NCI-H2196 treated with DMSO at 0.1 percent for 48 hours (cell line): ENCODE data around the gene LPIN1.
"Not testable (repeated sequence)": the region's sequence is repeated elsewhere in the genome, so short reads cannot be mapped to it uniquely, and the experiment has no call there.

Experiments
- DNase-seq: peaks from one replicate; lab custom pipeline; 2025; ENCODE audit not compliant: unreplicated experiment; lab: John Stamatoyannopoulos, UW

The LPIN1 gene

DNA sequence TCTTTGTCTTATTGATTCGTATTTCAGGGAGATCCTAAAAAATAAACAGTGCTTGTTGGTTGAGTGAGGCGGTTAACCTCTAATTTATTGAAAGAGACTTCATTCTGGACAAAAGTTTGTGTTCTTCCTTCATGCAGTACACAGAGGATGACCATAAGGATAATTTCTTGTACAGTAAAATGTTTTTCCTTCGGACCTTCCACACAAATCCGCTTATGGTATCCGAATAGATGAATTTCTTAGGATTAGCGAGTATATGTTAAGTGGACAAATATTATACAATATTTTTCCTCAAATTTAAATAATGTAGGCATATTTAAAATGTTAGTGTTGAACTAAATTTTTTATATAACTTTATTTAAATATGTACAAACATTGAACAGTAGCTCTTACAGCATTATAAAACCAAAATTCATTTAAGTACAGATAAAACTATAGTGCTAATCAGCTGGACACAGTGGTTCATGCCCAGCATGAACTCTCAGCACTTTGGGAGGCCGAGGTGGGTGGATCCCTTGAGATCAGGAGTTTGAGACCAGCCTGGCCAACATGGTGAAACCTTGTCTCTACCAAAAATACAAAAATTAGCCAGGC lies 84.4 kb downstream of the LPIN1 start:
- DNase-seq: no peak

DNA sequence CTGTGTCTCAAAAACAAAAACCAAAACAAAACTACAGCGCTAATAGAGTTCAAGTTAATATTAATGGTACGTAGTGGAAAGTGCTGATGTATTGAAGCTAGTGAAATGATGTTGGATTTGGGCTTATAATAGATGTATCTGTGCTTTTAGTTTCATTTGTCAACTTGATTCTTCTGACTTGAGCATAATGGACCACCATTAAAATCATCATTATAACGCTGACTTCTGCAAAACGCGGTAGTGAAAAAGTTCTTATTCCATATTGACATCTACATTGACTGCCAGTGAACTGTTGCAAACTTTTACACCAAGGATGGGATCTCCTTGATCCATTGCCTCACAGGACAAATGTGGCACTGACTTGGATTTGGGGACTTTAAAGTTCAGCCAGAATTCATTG lies 85.0 kb downstream of the LPIN1 start:
- no peak for DNase-seq

DNA sequence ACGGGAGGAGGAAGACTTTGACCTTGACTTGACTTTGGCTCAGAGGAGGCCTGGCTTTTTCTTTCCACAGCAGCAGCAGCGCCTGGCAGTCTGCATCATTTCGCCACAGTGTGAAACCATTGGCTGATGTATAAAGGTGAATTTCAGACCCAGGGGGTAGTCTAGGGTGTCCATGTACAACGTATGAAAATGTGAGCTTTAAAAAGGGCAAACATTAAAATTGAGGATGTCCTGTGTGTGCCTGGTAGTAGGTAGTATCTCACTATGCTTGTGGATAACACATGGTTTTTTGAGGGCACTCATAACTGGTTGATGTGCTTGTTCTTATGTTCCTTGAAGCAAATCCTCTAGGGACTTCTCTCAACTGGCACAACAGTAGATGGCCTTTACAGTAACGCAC lies 86.1 kb downstream of the LPIN1 start:
- DNase-seq: no peak

DNA sequence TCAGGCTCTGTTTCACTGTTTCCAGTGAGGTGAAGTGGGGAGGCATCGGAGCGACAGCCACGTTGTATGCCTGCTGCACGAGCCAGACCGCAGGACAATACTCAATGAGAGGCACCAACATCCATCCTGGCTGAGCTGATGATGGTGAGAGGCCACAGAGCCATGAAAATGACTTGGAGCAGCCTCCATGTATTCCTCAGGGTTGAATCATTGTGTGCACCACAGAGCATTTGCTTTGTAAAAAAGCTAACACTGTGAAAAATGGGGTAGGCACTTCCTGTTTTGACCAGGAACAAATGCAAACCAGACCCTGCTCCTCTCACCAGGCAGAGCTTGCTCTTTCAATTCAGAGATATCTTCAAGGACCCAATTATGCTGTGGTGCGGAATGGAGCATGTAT lies 87.2 kb downstream of the LPIN1 start:
- DNase-seq: no peak

DNA sequence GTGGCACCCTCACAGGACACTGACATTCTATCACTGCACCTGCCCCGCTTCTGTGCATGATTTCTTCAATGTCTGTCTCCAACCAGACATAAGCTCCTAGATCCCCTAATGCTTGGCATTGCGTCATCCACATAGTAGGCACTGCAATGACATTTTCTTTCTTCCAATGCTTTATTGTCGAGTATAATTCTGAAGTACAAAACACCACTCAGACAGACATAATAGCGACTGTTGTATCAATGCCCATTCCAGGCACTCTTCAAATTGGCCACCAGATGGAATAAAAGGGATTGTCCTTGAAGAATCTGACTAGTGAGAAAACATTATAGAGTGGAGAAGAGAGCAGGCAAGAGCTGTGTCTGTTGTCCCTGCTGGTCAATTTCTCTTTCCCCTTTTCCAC lies 89.0 kb downstream of the LPIN1 start:
- DNase-seq: no peak

DNA sequence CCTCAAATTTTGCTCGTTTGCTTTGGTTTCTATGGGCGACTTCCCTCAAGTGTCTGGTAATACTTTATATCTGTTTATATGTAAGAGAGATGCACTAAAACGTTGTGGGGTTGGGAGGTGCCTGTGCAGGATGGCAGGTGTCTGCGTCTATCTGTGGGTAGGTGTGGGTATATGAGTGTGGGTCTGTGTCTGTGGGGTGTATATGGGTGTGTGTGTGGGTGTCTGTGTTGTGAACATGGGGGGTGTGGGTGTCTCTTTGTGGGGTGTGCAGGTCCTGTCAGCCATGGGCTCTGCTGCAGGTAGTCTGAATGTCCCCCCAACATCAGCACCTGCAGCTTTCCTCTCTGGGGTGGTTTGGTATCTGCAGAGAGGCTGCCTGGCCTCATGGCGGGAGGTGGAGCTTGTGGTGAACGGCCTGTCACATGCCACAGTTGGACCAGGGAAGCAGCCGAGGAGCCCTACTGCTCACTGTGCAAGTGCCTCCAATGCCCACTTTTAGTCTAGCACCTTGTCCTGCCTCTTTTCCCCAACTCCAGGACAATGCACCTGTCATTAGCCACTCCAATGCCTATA lies 90.3 kb downstream of the LPIN1 start:
- DNase-seq: no peak

DNA sequence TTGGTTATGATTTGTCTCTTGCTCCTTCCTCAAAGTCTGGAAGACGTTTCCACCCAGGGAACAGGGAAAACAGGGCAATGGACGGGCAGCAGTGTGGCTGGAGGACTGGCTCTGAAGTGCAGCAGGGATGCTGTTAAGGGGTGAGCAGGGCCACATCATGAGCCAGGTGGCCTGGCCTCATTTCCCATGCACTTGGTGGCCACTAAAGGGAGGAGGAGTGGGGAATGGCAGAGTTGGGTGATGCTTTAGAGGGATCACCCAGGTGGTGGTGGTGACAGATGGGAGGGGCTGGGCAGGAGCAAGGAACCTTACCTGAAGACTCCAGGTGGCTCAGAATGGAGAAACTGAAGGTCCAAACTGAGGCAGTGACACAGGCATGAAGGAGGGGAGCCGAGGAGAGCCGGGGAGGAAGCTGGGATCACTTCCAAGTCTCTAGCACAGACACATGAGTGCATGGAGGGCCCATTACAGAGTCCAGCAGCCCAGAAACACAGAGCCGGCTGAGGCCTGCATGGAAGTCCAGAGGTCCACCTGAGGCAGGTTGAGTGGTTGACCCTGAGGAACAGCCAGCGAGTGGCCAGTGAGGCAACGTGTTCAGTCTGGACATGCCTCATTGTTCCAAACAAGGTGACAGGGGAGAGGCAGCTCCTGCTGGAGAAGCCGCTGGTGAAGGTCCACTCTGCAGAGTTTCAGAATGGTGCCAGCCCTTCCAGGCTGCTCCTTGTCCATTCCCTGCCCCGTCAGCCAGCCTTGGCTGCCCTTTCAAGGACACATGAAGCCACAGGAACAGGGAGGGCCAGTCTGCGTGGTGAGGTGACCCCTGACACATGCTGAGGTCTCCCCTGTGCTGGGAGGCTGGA lies 91.7 kb downstream of the LPIN1 start:
- DNase-seq: no peak

DNA sequence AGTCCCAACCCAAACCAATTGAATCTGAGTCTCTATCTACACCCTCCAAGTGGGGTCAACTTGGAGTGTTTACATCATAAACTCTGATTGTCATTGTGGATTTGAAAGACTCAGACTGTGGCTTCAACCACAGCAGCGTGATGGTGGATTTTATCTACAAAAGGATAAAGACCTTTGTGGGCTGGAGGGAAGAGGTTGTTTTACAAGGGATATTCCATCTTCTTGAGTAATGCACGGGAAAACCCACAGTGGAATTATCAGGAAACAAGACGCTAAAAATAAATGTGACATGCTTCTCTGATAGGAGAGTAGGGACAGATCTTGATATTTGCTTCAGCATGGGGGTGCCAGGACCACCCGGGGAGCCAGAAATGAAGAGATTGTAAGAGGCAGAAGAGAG lies 93.5 kb downstream of the LPIN1 start:
- DNase-seq: no peak

DNA sequence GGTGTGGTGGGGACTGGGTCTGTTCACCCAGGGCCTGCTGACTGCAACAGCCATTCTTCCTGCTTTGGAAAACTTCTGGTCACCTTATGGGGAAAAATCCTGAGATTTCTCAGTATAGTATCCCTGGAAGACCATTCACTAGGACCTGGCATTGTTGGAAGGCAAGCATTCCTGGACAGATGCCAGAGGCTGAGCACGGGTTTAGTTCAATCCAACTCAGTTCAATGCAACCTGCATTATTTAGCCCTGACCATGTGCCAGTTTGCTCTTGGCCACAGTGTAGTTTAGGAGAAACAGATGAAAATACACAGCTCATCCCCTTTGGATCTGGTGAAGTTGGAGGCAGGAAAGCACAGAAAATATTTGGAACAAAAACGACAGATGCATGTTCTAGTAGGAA lies 95.9 kb downstream of the LPIN1 start:
- no peak for DNase-seq

DNA sequence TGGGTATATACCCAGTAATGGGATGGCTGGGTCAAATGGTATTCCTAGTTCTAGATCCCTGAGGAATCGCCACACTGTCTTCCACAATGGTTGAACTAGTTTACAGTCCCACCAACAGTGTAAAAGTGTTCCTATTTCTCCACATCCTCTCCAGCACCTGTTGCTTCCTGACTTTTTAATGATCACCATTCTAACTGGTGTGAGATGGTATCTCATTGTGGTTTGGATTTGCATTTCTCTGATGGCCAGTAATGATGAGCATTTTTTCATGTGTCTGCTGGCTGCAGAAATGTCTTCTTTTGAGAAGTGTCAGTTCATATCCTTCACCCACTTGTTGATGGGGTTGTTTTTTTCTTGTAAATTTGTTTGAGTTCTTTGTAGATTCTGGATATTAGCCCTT lies 98.4 kb downstream of the LPIN1 start:
- not testable (repeated sequence) for DNase-seq

DNA sequence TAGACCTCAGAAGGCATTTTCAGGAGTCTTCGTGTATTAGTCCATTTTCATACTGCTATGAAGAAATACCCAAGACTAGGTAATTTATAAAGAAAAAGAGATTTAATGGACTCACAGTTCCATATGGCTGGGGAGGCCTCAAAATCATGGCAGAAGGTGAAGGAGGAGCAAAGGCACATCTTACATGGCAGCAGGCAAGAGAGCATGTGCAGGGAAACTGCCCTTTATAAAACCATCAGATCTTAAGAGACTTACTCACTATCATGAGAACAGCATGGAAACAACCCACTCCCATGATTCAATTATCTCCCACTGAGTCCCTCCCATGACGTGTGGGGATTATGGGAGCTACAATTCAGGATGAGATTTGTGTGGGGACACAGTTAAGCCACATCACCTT lies 101.5 kb downstream of the LPIN1 start:
- not testable (repeated sequence) for DNase-seq

DNA sequence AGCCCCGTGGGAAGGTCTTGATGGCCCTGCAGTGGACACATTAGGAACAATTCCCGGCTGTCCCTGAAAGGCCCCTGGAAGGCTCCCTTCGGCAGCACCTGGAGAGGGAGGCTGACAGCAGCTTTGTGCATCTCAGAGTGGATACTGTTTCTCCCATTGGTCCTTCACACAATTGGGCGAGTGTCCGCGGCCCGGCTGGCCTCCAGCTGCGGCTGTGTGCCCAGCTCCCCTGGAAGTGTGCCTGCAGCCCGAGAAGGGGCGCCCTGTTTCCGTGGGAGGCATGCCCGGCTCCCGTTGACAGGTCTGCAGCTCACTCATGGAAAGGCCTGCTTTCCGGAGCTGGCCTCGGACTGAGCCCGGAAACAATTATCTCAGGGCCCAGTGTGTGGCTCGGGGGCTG lies 103.7 kb downstream of the LPIN1 start:
- no peak for DNase-seq

DNA sequence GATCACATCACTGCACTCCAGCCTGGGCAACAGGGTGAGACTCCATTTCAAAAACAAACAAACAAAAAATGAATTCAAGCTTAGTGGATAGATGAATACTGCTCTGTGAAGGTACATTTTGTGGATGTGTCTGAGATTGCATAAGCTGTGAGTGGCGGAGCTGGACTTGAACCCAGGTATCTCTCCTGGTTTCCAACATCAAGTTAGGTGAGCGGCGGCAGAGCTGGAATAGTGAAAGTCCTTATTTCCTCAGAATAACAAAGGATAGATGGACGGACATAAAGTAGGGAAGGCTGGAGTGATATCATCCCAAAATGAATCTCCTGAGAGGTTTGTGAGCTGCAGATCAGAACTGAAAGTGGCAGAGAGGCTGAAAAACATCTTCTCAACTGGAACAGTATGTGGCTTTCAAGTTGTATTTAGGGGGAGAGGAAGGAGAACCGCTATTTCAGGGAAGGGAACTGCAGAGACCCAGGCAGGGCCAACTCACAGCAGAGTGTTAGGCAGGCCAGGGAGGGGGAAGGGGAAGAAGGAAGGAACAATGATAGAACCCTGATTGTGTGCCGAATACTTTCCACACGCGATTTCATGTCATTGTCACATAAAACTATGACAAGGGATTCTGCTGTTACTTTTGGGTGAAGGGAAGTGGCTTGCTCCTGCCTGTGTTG lies 106.2 kb downstream of the LPIN1 start:
- no peak for DNase-seq

DNA sequence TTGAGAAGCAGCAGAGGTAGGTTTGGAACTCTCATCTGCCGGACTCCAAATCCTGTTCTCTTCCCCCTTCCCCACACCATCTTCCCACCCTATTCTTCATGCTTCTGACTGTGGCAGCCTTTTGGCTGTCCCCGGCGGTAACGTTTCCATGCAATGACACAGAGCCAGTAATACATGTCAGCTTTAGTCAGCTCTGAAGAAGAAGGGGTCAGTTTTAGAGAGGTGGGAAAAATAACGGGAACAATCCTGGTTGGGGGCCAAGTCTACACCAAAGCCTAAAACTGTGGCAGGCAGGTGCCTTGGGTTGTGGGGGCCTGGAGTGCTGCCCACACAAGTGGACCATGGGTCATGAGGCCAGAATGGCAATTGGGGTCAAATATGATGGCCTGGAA lies 106.8 kb downstream of the LPIN1 start:
- DNase-seq: no peak

DNA sequence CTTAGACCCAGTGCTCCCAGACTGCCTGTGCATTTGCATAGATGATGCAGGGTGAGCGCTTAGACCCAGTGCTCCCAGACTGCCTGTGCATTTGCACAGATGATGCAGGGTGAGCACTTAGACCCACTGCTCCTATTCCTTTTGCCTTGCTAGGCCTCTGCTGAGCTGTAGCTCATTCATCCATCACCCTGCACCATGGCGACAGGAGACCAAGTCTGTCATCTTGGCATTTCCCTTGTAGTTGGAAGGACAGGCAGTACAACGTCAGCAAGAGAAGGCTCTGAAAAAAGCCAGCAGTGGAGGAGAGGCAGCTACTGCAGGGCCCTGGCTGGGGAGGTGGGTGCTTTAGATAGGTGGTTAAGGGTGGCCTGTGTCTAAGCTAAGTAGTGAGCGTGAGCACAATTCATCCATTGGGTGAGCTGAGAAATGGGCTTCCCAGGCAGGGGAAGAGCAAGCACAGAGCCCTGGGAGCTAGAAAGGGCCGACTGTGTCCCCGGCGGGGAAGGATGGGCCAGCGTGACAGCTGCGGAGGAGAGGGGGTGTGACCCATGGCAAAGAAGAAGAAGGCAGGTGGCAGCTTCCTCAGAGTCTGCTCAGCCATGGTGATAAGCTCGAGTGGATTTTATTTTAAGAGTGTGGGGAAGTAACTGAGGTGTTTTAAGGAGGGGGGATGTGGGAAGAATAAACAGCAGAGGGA lies 108.8 kb downstream of the LPIN1 start:
- DNase-seq: no peak

DNA sequence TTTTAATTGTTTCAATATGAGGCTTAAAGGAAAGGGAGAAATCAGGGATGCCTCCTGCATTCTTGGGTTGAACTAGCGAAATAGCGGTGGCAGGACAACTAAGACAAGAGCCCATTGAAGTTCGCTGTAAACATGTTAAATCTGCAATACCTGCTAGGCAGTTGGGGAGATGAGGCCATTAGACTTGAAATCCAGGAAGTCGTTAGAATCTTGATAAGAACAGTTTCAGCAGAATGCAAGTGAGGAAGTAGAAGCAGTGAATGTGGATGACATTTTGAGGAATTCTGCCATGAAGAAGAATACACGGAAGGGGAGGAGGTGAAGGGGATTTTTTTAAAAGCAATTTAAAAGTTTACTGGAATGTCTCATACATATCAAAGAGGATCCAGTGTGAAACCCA lies 109.7 kb downstream of the LPIN1 start:
- DNase-seq: no peak

DNA sequence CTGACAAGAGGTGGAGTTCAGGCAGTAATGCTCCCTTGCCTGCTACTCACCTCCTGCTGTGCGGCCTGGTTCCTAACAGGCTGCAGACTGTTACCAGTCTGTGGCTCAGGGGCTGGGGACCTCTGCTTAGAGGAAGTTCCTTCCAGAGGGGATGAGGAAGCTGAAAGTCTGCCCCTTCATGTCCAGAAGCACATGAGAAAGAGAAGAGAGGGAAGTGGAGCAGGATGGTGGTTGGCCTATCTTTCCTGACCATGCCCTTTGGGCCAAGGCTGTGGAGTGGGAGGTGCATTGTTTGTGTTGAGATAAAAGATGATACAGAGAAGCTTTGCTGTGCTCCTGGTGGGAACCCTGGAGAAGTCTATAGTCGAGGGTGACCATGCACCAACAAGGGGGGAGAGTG lies 112.5 kb downstream of the LPIN1 start:
- no peak for DNase-seq

DNA sequence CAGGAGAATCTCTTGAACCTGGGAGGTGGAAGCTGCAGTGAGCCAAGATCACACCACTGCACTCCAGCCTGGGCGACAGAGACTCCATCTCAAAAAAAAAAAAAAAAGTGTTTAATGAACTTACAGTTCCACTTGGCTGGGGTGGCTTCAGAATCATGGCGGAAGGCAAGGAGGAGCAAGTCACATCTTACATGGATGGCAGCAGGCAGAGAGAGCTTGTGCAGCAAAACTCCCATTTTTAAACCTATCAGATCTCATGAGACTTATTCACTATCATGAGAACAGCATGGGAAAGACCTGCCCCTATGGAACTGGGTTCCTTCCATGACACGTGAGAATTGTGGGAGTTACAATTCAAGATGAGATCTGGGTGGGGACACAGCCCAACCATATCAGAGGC lies 113.5 kb downstream of the LPIN1 start:
- not testable (repeated sequence) for DNase-seq

DNA sequence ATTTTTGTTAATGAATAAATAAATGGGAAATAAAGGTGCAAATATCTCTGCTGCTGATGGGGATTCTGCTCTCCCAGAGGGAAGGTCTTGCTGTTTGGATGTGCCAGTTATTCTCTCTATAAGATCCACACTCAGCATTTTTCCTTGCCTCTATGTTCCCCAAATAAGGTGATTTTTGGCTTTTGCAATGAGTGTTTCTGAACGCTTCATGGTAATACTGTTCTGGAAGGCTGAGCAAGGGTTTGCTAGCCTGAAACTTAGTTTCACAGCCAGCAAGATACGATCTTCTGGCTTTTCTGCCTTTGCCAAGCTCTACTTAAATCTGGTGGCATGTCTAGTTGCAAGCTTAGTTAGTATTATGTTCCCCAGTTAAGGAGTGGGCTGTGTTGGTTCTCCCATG lies 114.6 kb downstream of the LPIN1 start:
- DNase-seq: no peak

DNA sequence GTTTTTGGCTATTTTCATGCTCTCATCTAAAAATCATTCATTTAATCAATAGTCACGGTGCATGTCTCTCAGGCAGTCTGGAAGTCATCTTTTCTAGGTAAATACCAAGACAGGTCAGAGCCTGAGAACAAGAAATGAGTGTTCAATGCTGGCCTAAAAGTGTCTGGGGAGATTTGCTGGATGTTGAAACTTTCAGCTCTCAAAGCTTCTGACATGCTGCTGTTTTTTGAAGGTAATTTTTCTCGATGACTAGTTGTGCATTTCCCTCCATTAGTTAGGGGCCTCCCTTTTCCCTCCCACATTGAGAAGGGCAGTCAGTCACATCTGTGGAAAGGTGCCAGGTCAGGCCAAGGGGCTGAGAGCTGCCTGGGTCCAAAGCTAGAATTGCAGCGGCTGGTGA lies 115.6 kb downstream of the LPIN1 start:
- DNase-seq: no peak

DNA sequence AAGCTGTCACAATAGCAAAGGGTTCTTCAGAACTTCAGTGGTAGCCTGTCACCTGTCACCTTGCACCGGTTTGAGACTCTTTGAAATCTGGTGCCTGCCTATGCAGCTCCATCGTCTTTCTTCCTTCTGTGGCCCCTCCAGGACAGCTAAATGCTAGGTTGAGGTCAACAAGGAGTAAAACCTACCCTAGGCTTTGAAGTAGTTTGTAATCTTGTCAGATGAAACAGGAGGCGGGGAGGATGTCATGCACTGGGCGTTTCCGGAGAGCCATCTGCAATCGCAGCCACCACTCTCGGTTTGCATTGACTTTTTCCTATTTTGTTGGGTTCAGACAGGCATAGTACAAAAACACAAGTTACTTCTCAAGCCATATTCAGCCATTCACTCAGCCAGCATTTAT lies 116.7 kb downstream of the LPIN1 start:
- no peak for DNase-seq
